Common myeloid progenitor, CD34-positive (primary cell): Measurements from ENCODE around the gene CPNE9.

Source experiments
- CTCF ChIA-PET: fragments of 350-600 bp; sonication (Branson Sonifier 250); formaldehyde crosslinking; loops from one replicate; lab custom pipeline; 2021; ENCODE audit warnings: antibody characterized with exemption; lab: Charles Lee
- POLR2A ChIA-PET: fragments of 350-600 bp; sonication (Branson Sonifier 250); formaldehyde crosslinking; loops from one replicate; lab custom pipeline; 2021; ENCODE audit warnings: antibody characterized with exemption; lab: Charles Lee
- DNase-seq, 3 donors: peaks; one replicate each; pipeline versions ENCODE4 v3.0.0 to v3.0.0-alpha.2; 2013
- H3K27ac ChIP-seq, 2 experiments: 1 replicate in 1 of 2; 2 replicates in 1 of 2; pipeline ENCODE4 v1.7.0; 2013; ENCODE audit warnings: inconsistent platforms in 2 of 2, low read length in 2 of 2, mild to moderate bottlenecking in 2 of 2, low read depth in 1 of 2, moderate library complexity in 1 of 2; ENCODE audit not compliant: severe bottlenecking in 2 of 2, insufficient read depth in 1 of 2, poor library complexity in 1 of 2
- H3K27me3 ChIP-seq, 5 experiments: replicated peaks in 2 of 5; 1 replicate in 3 of 5; 2 replicates in 2 of 5; pipeline versions ENCODE4 v1.6.1 to v1.7.0; 2013; ENCODE audit warnings: low read length in 4 of 5, mild to moderate bottlenecking in 2 of 5, moderate library complexity in 2 of 5, inconsistent platforms in 1 of 5; ENCODE audit not compliant: insufficient read depth in 5 of 5, control insufficient read depth in 4 of 5
- H3K36me3 ChIP-seq, 4 experiments: 1 replicate in 2 of 4; 2 replicates in 2 of 4; pipeline versions ENCODE4 v1.6.1 to v1.7.0; 2013; ENCODE audit warnings: low read length in 3 of 4, control low read depth in 1 of 4, mild to moderate bottlenecking in 1 of 4; ENCODE audit not compliant: control insufficient read depth in 4 of 4, insufficient read depth in 4 of 4
- H3K4me1 ChIP-seq, 4 experiments: 1 replicate in 3 of 4; 2 replicates in 1 of 4; pipeline versions ENCODE4 v1.6.1 to v1.7.1; 2013; ENCODE audit warnings: low read length in 3 of 4, mild to moderate bottlenecking in 3 of 4, control low read depth in 1 of 4, inconsistent platforms in 1 of 4, moderate library complexity in 1 of 4; ENCODE audit not compliant: control insufficient read depth in 4 of 4, insufficient read depth in 4 of 4; ENCODE audit errors: control extremely low read depth in 1 of 4
- H3K4me3 ChIP-seq, 7 experiments: 1 replicate in 4 of 7; 2 replicates in 3 of 7; pipeline versions ENCODE4 v1.5.1 to v1.7.0; 2013; ENCODE audit warnings: mild to moderate bottlenecking in 7 of 7, low read length in 6 of 7, moderate library complexity in 6 of 7, inconsistent platforms in 2 of 7, low read depth in 2 of 7, control low read depth in 1 of 7; ENCODE audit not compliant: insufficient read depth in 4 of 7, control insufficient read depth in 1 of 7; ENCODE audit errors: extremely low read depth in 1 of 7
- H3K9me3 ChIP-seq, 5 experiments: 1 replicate in 4 of 5; 2 replicates in 1 of 5; pipeline versions ENCODE4 v1.6.1 to v1.7.1; 2013; ENCODE audit warnings: low read length in 4 of 5, mild to moderate bottlenecking in 2 of 5, inconsistent platforms in 1 of 5, low read depth in 1 of 5, moderate library complexity in 1 of 5; ENCODE audit not compliant: control insufficient read depth in 4 of 5, insufficient read depth in 2 of 5; ENCODE audit errors: control extremely low read depth in 1 of 5
- whole genome bisulfite sequencing: methylation state at CpG from one replicate; pipeline ENCODE4 v1.1.5; 2013; ENCODE audit not compliant: insufficient coverage; 5-methylcytosine and 5-hydroxymethylcytosine counted together

Gene CPNE9

GRCh38 chr3:9721015-9721699 lies 17.5 kb downstream of the CPNE9 start:
- no peak for DNase-seq

GRCh38 chr3:9721700-9722060 lies 18.0 kb downstream of the CPNE9 start:
- H3K4me3 ChIP-seq: no peak overlapping the region
- CTCF ChIA-PET: interaction anchor here (1.1 to 8.9 kb wide), 5 partner anchors 8 to 47 kb away, joined by 3 to 107 read pairs (median 5); partner anchors contain the start of gene BRPF1
- no peak overlapping the region for H3K27ac ChIP-seq
- WGBS: 77% methylated on average over 2 of the region's 2 CpGs
- H3K27me3 ChIP-seq: no peaks in the 10 kb centered on the region
- H3K4me1 ChIP-seq: peaks cover 0 to 6% (median under 1%) of the 10 kb centered on the region in 4 experiments
- POLR2A ChIA-PET: no interaction called here
- H3K36me3 ChIP-seq: no peaks in the 10 kb centered on the region
- H3K9me3 ChIP-seq: no peaks in the 10 kb centered on the region
- DNase-seq: no peak

More at GRCh38 chr3:9721015-9721699, 17.5 kb downstream of the CPNE9 start:
- Histone ChIP-seq H3K27me3 (no peaks in the 10 kb centered on the region), H3K36me3 (no peaks in the 10 kb centered on the region), H3K9me3 (no peaks in the 10 kb centered on the region), H3K4me3 (no peak overlapping the region), H3K27ac (no peak overlapping the region), H3K4me1 (peaks cover 0 to 6% (median under 1%) of the 10 kb centered on the region in 4 experiments)
- ChIA-PET POLR2A (interaction anchor here (0.6 kb wide), 1 partner anchor 1759 kb away, joined by 3 read pairs; no protein-coding TSS in a partner anchor), CTCF (interaction anchor here (1.1 to 8.9 kb wide), 4 partner anchors 9 to 14 kb away, joined by 3 to 107 read pairs (median 6); partner anchors contain the start of gene BRPF1)
- 100% methylated on average over 1 of the region's 7 CpGs for WGBS

- Histone ChIP-seq H3K9me3 (no peaks in the 10 kb centered on the region), H3K4me1 (peaks cover 3 to 29% (median 17%) of the 10 kb centered on the region in 4 experiments), H3K36me3 (no peaks in the 10 kb centered on the region), H3K4me3 (no peak overlapping the region), H3K27ac (no peak overlapping the region), H3K27me3 (no peaks in the 10 kb centered on the region)
- no peak for DNase-seq
- WGBS: 97% methylated on average over 4 of the region's 4 CpGs
- ChIA-PET CTCF (interaction anchor here (0.7 to 8.5 kb wide), 5 partner anchors 8 to 14 kb away, joined by 3 to 107 read pairs (median 12); no protein-coding TSS in a partner anchor), POLR2A (no interaction called here)
Observed at GRCh38 chr3:9725775-9726515, 22.3 kb downstream of the CPNE9 start.

GRCh38 chr3:9727041-9727595 lies 23.5 kb downstream of the CPNE9 start:
- DNase-seq: peak; percentile 74 to 83 (median 82)
- 26% methylated on average over 9 of the region's 11 CpGs for WGBS
- Histone ChIP-seq H3K4me1 (peaks cover 3 to 24% (median 17%) of the 10 kb centered on the region in 4 experiments), H3K36me3 (no peaks in the 10 kb centered on the region), H3K4me3 (peak overlapping the region in 1 of 7 experiments; percentile 48), H3K27me3 (no peaks in the 10 kb centered on the region), H3K9me3 (no peaks in the 10 kb centered on the region), H3K27ac (no peak overlapping the region)
- ChIA-PET CTCF (interaction anchor here (0.7 to 8.5 kb wide), 16 partner anchors 9 to 220 kb away, joined by 3 to 107 read pairs (median 5); no protein-coding TSS in a partner anchor), POLR2A (interaction anchor here (1.4 kb wide), 1 partner anchor 11 kb away, joined by 3 read pairs; no protein-coding TSS in a partner anchor)

- DNase-seq: no peak
- ChIA-PET POLR2A (interaction anchor here (1.4 kb wide), 1 partner anchor 12 kb away, joined by 3 read pairs; no protein-coding TSS in a partner anchor), CTCF (interaction anchor here (0.8 to 8.5 kb wide), 15 partner anchors 9 to 219 kb away, joined by 3 to 107 read pairs (median 6); no protein-coding TSS in a partner anchor)
- H3K27ac ChIP-seq: no peak overlapping the region
- no peaks in the 10 kb centered on the region for H3K27me3 ChIP-seq
- peaks cover 3 to 28% (median 22%) of the 10 kb centered on the region in 4 experiments for H3K4me1 ChIP-seq
- H3K9me3 ChIP-seq: no peaks in the 10 kb centered on the region
- H3K36me3 ChIP-seq: no peaks in the 10 kb centered on the region
- H3K4me3 ChIP-seq: no peak overlapping the region
- WGBS: 100% methylated on average over 2 of the region's 2 CpGs
Observed at GRCh38 chr3:9727743-9728142, 24.1 kb downstream of the CPNE9 start.

- H3K4me3 ChIP-seq: no peak overlapping the region
- 100% methylated on average over 10 of the region's 10 CpGs for WGBS
- no peaks in the 10 kb centered on the region for H3K27me3 ChIP-seq
- POLR2A ChIA-PET: no interaction called here
- no peaks in the 10 kb centered on the region for H3K9me3 ChIP-seq
- no peak for DNase-seq
- peaks cover 0 to 14% (median 4%) of the 10 kb centered on the region in 4 experiments for H3K36me3 ChIP-seq
- CTCF ChIA-PET: interaction anchor here (1.2 to 8.5 kb wide), 3 partner anchors 11 to 40 kb away, joined by 3 to 107 read pairs (median 4); no protein-coding TSS in a partner anchor
- H3K27ac ChIP-seq: no peak overlapping the region
- peaks cover 6 to 45% (median 38%) of the 10 kb centered on the region in 4 experiments for H3K4me1 ChIP-seq
Observed at GRCh38 chr3:9729419-9729818, 25.8 kb downstream of the CPNE9 start.
